HG03575 (cell line): ENCODE data around the gene PALM3.
"Not testable (repeated sequence)": the region's sequence is repeated elsewhere in the genome, so short reads cannot be mapped to it uniquely, and the experiment has no call there.

ENCODE experiments used
- ATAC-seq: cut with Tn5 transposase; IDR thresholded peaks from one replicate; pipeline ENCODE4 v1.9.1; 2021; ENCODE audit not compliant: unreplicated experiment, insufficient number of reproducible peaks, low FRiP score; ENCODE audit errors: extremely low read depth

The PALM3 gene

GRCh38 chr19:14070268-14071050 lies 8.6 kb upstream of the PALM3 start:
- ATAC-seq, result no peak

GRCh38 chr19:14066134-14066533 lies 4.3 kb upstream of the PALM3 start:
- ATAC-seq, result no peak

- no peak for ATAC-seq
These were observed 1.2 kb upstream of the PALM3 start for GRCh38 chr19:14063105-14063504.

- ATAC-seq, result no peak
These were observed 631 bp upstream of the PALM3 start for GRCh38 chr19:14062558-14062855.

GRCh38 chr19:14061081-14061749 lies 661 bp downstream of the PALM3 start:
- no peak for ATAC-seq

GRCh38 chr19:14059652-14060155 lies 2.2 kb downstream of the PALM3 start:
- ATAC-seq, result no peak

- no peak for ATAC-seq
These were observed 2.8 kb downstream of the PALM3 start for GRCh38 chr19:14059093-14059480.

GRCh38 chr19:14058182-14059092 lies 3.4 kb downstream of the PALM3 start:
- no peak for ATAC-seq

GRCh38 chr19:14056741-14057356 lies 5.0 kb downstream of the PALM3 start:
- ATAC-seq, result no peak

GRCh38 chr19:14056069-14056666 lies 5.7 kb downstream of the PALM3 start:
- ATAC-seq, result no peak

- no peak for ATAC-seq
These were observed 6.5 kb downstream of the PALM3 start for GRCh38 chr19:14055396-14055795.

GRCh38 chr19:14054721-14055120 lies 7.2 kb downstream of the PALM3 start:
- ATAC-seq, result no peak

GRCh38 chr19:14054099-14054498 lies 7.8 kb downstream of the PALM3 start:
- no peak for ATAC-seq

GRCh38 chr19:14053500-14053899 lies 8.4 kb downstream of the PALM3 start:
- no peak for ATAC-seq

GRCh38 chr19:14053032-14053431 lies 8.8 kb downstream of the PALM3 start:
- ATAC-seq, result no peak

- no peak for ATAC-seq
These were observed 9.4 kb downstream of the PALM3 start for GRCh38 chr19:14052470-14052869.

- ATAC-seq, result no peak
These were observed 9.9 kb downstream of the PALM3 start for GRCh38 chr19:14051980-14052379.

GRCh38 chr19:14050961-14051360 lies 10.9 kb downstream of the PALM3 start:
- ATAC-seq, result not testable (repeated sequence)

GRCh38 chr19:14050512-14050911 lies 11.4 kb downstream of the PALM3 start:
- ATAC-seq, result no peak
